ENCODE results near the gene RGS7. TPM values are rescaled to one million over a fixed set of nuclear protein-coding genes. Genes with fewer than 3 reads are reported as not detected.
"Not testable (repeated sequence)": the region's sequence is repeated elsewhere in the genome, so short reads cannot be mapped to it uniquely, and the experiment has no call there.

The RGS7 gene
- total RNA-seq, 3 donors from 2014 or later (not counting 1 experiment from before 2014, with no cell fraction given) = not detected

DNA sequence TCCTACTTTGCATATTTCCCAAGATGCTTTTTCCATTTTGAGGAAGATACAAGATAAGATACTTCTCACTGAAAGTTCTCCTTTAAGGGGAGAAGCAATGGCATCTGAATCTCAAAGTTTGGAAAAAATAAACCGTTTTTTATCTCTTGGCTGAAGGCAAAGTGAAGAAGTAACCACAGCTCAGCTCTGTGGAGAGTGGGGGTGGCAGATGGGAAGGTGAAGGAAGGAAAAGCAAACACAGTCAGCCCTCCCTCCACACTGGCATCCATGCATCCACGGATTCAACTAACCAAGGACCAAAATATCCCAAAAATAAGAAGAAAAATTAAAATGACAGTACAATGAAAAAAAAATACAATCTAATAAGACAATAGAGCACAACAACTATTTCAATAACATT is 211.1 kb downstream of the RGS7 start:
- no peak for TF ChIP-seq CTCF (IDR thresholded peaks at IDR 0.05)
- Histone ChIP-seq H3K27me3 (ENCODE audit: control insufficient read depth, insufficient read depth, low read length) (no peaks in the 10 kb centered on the region), H3K36me3 (ENCODE audit: control insufficient read depth, insufficient read depth, low read length) (no peaks in the 10 kb centered on the region), H3K4me1 (ENCODE audit: control insufficient read depth, insufficient read depth, low read length) (no peaks in the 10 kb centered on the region), H3K27ac (ENCODE audit: low read length) (no peak overlapping the region), H3K4me3 (ENCODE audit: low read length) (no peak overlapping the region), H3K9me3 (ENCODE audit: control insufficient read depth, insufficient read depth, low read length) (no peaks in the 10 kb centered on the region)
- intact Hi-C loops (cut with micrococcal nuclease) = no loop called here
- no peak overlapping the region for H3K27ac Mint-ChIP-seq
- H3K4me3 Mint-ChIP-seq = no peak overlapping the region
- H3K36me3 Mint-ChIP-seq = no peaks in the 10 kb centered on the region
- 20% methylated on average over 1 of the region's 2 CpGs for WGBS (ENCODE audit: insufficient coverage)
- no peak for DNase-seq
- H3K4me1 Mint-ChIP-seq = no peaks in the 10 kb centered on the region
- peaks cover 8 to 10% of the 10 kb centered on the region in 2 donors for H3K9me3 Mint-ChIP-seq
- no peaks in the 10 kb centered on the region for H3K27me3 Mint-ChIP-seq (ENCODE audit: low read depth in 2 of 2)
- no peak for ATAC-seq

DNA sequence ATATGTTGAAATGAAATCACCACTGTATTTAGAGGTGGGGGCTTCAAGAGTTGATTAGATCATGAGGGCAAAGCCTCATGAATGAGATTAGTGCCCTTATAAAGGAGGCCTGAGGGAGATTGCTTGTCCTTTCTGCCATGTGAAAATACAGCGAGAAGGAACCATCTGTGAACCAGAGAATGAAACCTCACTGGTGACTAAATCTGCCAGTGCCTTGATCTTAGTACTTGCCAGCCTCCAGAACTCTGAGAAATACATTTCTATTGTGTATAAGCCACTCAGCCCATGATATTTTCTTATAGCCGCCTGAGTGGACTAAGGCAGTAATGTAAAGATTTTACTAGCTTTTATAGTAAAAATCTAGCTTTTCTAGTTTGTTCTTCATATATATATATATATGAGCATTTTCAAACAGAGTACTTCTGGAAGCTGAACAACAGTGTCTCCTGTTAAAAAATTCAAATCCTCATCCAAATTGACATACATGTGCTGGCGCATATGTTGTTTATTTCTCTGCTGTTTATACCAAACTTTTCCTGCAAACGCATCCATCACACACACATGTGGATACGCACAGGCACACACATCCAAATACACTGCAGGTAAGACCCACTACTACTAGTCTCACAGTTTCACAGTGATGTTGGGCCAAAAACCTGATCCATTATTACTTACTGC is 213.1 kb downstream of the RGS7 start:
- intact Hi-C loops (cut with micrococcal nuclease) = no loop called here
- no peak overlapping the region for H3K4me3 ChIP-seq (ENCODE audit: low read length)
- DNase-seq = no peak
- no peaks in the 10 kb centered on the region for H3K27me3 ChIP-seq (ENCODE audit: control insufficient read depth, insufficient read depth, low read length)
- no peak overlapping the region for H3K27ac Mint-ChIP-seq
- H3K4me1 ChIP-seq (ENCODE audit: control insufficient read depth, insufficient read depth, low read length) = no peaks in the 10 kb centered on the region
- no peaks in the 10 kb centered on the region for H3K36me3 ChIP-seq (ENCODE audit: control insufficient read depth, insufficient read depth, low read length)
- H3K9me3 Mint-ChIP-seq = peaks cover 10 to 12% of the 10 kb centered on the region in 2 donors
- no peaks in the 10 kb centered on the region for H3K27me3 Mint-ChIP-seq (ENCODE audit: low read depth in 2 of 2)
- H3K4me3 Mint-ChIP-seq = no peak overlapping the region
- H3K27ac ChIP-seq (ENCODE audit: low read length) = no peak overlapping the region
- no peak for ATAC-seq
- no peaks in the 10 kb centered on the region for H3K4me1 Mint-ChIP-seq
- WGBS (ENCODE audit: insufficient coverage) = 90% methylated on average over 4 of the region's 5 CpGs
- H3K9me3 ChIP-seq (ENCODE audit: control insufficient read depth, insufficient read depth, low read length) = no peaks in the 10 kb centered on the region
- H3K36me3 Mint-ChIP-seq = no peaks in the 10 kb centered on the region
- TF ChIP-seq CTCF (IDR thresholded peaks at IDR 0.05) = no peak

DNA sequence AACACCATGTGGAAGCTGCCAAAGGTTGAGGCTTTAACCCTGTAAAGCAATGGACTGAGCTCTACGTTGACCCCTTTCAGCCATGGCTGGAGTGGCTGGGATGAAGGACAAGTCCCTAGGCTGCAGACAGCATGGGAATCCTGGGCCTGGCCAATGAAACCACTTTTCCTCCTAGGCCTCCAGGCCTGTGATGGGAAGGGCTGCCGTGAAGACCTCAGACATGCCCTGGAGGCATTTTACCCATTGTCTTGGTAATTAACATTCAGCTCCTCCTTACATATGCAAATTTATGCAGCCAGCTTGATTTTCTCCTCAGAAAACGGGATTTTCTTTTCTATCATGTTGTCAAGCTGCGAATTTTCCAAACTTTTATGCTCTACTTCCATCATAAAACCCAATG is 214.5 kb downstream of the RGS7 start:
- no peaks in the 10 kb centered on the region for H3K4me1 Mint-ChIP-seq
- no peaks in the 10 kb centered on the region for H3K27me3 Mint-ChIP-seq (ENCODE audit: low read depth in 2 of 2)
- intact Hi-C loops (cut with micrococcal nuclease) = no loop called here
- Histone ChIP-seq H3K4me1 (ENCODE audit: control insufficient read depth, insufficient read depth, low read length) (no peaks in the 10 kb centered on the region), H3K36me3 (ENCODE audit: control insufficient read depth, insufficient read depth, low read length) (no peaks in the 10 kb centered on the region), H3K9me3 (ENCODE audit: control insufficient read depth, insufficient read depth, low read length) (no peaks in the 10 kb centered on the region), H3K4me3 (ENCODE audit: low read length) (no peak overlapping the region), H3K27ac (ENCODE audit: low read length) (no peak overlapping the region), H3K27me3 (ENCODE audit: control insufficient read depth, insufficient read depth, low read length) (no peaks in the 10 kb centered on the region)
- 76% methylated on average over 4 of the region's 4 CpGs for WGBS (ENCODE audit: insufficient coverage)
- DNase-seq (no peak), ATAC-seq (no peak)
- no peak for TF ChIP-seq CTCF (IDR thresholded peaks at IDR 0.05)
- no peak overlapping the region for H3K27ac Mint-ChIP-seq
- H3K4me3 Mint-ChIP-seq = no peak overlapping the region
- H3K36me3 Mint-ChIP-seq = no peaks in the 10 kb centered on the region
- H3K9me3 Mint-ChIP-seq = peaks cover 12 to 13% of the 10 kb centered on the region in 2 donors

DNA sequence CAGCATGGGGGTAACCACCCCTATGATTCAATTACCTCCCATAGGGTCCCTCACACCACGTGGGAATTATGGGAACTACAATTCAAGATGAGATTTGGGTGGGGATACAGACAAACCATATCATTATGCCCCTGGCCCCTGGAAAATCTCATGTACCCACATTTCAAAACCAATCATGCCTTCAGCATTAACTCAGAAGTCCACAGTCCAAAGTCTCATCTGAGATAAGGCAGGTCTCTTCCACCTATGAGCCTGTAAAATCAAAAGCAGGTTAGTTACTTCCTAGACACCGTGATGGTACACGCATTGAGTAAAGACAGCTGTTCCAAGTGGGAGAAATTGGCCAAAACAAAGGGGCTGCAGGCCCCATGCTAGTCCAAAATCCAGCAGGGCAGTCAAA is 215.4 kb downstream of the RGS7 start:
- H3K9me3 ChIP-seq (ENCODE audit: control insufficient read depth, insufficient read depth, low read length); H3K4me1 ChIP-seq (ENCODE audit: control insufficient read depth, insufficient read depth, low read length); H3K27ac ChIP-seq (ENCODE audit: low read length); DNase-seq; H3K36me3 Mint-ChIP-seq; H3K36me3 ChIP-seq (ENCODE audit: control insufficient read depth, insufficient read depth, low read length); H3K27me3 Mint-ChIP-seq (ENCODE audit: low read depth in 2 of 2); H3K27ac Mint-ChIP-seq; H3K27me3 ChIP-seq (ENCODE audit: control insufficient read depth, insufficient read depth, low read length); ATAC-seq; H3K4me1 Mint-ChIP-seq; H3K4me3 Mint-ChIP-seq; intact Hi-C loops (cut with micrococcal nuclease); H3K4me3 ChIP-seq (ENCODE audit: low read length): not testable (repeated sequence)
- 90% methylated on average over 2 of the region's 3 CpGs for WGBS (ENCODE audit: insufficient coverage)
- peaks cover 12 to 13% of the 10 kb centered on the region in 2 donors for H3K9me3 Mint-ChIP-seq

Measured in natural killer cell (primary cell).